ENCODE results near the gene CD83. TPM values are rescaled to one million over a fixed set of nuclear protein-coding genes. Genes with fewer than 3 reads are reported as not detected.

Gene CD83, protein sequence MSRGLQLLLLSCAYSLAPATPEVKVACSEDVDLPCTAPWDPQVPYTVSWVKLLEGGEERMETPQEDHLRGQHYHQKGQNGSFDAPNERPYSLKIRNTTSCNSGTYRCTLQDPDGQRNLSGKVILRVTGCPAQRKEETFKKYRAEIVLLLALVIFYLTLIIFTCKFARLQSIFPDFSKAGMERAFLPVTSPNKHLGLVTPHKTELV
- total RNA-seq (2022; extraction: Qiagen RNA extraction): 1.6 to 2.4 TPM (median 2.1 TPM) in 5 replicates

DNA sequence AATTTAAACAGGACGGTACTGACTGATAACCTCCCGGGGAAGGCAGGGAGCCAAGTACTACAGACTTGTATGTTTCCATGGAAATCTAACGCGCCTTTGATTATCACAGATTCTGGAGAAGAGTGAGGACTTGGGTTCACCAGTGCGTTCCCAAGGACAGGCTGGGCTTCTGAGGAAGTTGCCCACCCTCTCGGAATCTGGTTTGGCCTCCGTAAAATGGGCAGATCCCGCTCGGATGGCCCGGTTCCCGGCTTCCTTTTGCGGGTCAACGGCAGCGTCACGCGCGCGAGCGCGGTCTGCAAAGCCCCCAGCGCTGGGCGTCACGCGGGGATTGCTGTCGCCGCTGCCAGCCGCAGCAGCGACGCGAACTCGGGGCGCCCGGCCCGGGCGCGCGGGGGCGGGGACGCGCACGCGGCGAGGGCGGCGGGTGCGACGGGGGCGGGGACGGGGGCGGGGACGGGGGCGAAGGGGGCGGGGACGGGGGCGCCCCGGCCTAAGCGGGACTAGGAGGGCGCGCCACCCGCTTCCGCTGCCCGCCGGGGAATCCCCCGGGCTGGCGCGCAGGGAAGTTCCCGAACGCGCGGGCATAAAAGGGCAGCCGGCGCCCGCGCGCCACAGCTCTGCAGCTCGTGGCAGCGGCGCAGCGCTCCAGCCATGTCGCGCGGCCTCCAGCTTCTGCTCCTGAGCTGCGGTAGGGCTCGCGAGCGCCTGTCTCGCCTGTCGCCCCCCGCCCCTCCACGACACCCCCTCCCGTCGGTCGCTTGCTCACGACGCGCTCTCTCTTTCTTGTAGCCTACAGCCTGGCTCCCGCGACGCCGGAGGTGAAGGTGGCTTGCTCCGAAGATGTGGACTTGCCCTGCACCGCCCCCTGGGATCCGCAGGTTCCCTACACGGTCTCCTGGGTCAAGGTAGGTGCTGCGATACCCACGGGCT, at the start of gene CD83:
Gene CD83, plus strand, starts transcription at position 615 of the 933 bp plus-strand sequence. Its CDS starts 40 bp downstream, at position 655.

Other genes starting within 250 kb of the CD83 start
- gene RNF182, start 192.8 kb upstream of the CD83 start, total RNA-seq (2022; extraction: Qiagen RNA extraction): 2.9 to 3.6 TPM (median 3.4 TPM) in 5 replicates

Data from A549 treated with dexamethasone at 1 μM for 4 hours (cell line).